Measurements from ENCODE around the gene SDE2.
"Not testable (repeated sequence)": the region's sequence is repeated elsewhere in the genome, so short reads cannot be mapped to it uniquely, and the experiment has no call there.

SDE2 gene

DNA sequence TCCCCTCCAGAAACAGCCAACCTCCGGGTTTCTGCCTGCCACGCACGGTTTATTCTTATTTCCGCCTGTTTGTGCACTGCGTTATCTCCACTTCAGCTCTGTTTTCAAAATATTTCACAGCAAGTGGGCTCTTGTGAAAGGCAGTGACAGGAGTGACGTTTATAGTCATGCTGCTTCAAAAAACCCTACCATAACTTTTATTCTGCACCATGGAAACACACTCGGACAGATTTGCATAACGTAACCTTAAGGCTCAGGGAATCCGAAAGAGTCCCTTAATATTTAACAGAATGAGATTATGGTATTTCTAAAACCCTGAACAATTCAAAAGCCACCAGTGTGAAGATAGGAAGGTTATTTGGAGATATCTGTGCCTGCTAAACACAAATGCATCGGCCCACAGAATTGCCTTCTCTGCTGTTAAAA is 782 bp upstream of the SDE2 start:
- Mint-ChIP-seq H3K4me3 (peak overlapping the region; percentile 98), H3K27me3 (ENCODE audit: low read depth) (no peaks in the 10 kb centered on the region), H3K4me1 (ENCODE audit: low read depth) (peaks cover 48% of the 10 kb centered on the region), H3K27ac (peak overlapping the region; percentile 98), H3K36me3 (ENCODE audit: low read depth) (peaks cover 13% of the 10 kb centered on the region), H3K9me3 (no peaks in the 10 kb centered on the region)

DNA sequence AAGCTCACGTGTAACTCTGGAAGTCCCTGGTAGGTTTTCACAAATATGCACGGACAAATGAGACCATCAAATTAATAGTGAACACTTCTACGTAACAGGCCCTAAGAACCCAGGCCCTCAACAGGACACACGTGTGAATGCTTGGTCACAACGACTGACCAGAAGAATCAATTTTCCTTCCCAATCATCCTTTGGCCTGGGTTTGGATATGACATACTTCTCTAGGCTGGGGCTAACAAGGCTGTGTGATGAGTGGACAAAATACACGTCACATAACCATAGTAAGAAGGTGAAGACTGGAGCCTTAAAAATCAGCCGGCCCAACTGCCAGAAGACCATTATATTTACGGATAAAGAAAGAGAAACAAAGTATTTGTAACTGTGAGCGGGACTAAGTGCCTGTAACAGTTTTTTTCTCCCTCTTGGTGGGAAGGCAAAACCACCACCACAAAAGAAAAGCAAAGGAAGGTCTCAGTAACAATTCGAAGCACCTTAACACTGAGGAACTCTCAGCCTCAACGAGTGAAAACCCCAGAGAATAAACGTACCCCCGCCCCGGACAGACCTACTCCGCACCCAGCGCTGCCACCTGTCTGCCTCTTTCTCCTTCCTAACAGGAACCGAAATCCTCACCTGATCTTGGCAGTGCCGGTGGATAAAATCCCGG is 450 bp downstream of the SDE2 start:
- H3K4me3 Mint-ChIP-seq: peak overlapping the region; percentile 98
- H3K9me3 Mint-ChIP-seq: no peaks in the 10 kb centered on the region
- peaks cover 49% of the 10 kb centered on the region for H3K4me1 Mint-ChIP-seq (ENCODE audit: low read depth)
- no peaks in the 10 kb centered on the region for H3K27me3 Mint-ChIP-seq (ENCODE audit: low read depth)
- peak overlapping the region; percentile 98 for H3K27ac Mint-ChIP-seq
- peaks cover 22% of the 10 kb centered on the region for H3K36me3 Mint-ChIP-seq (ENCODE audit: low read depth)

DNA sequence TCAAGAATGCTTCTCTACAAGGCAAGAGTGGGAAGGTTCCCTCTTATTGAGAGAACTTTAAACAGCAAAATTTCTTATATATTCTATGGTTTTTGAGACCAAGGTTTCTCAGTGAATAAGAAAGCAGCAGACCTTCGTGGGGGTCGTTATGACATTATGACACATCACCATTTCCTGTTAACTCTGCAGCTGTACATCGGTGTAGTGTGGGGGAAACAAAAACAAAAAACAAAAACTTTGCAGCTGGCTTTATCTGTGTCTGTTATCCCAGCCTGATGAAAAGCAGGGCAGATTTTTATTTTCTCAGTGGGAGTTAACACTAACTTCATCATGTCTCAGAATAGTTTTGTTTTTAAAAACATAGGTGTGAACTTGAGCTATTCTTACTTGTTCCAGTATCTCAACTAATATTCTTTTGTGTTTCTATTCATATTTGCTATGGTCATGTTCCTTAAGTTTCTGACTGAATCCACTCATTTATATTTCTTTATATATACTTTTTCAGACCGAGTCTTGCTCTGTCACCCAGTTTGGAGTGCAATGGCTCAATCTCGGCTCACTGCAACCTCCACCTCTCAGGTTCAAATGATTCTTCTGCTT is 2.1 kb downstream of the SDE2 start:
- H3K36me3 Mint-ChIP-seq (ENCODE audit: low read depth): peaks cover 27% of the 10 kb centered on the region
- no peaks in the 10 kb centered on the region for H3K27me3 Mint-ChIP-seq (ENCODE audit: low read depth)
- peak overlapping the region; percentile 70 for H3K27ac Mint-ChIP-seq
- H3K4me3 Mint-ChIP-seq: peak overlapping the region; percentile 58
- H3K9me3 Mint-ChIP-seq: no peaks in the 10 kb centered on the region
- H3K4me1 Mint-ChIP-seq (ENCODE audit: low read depth): peaks cover 40% of the 10 kb centered on the region

DNA sequence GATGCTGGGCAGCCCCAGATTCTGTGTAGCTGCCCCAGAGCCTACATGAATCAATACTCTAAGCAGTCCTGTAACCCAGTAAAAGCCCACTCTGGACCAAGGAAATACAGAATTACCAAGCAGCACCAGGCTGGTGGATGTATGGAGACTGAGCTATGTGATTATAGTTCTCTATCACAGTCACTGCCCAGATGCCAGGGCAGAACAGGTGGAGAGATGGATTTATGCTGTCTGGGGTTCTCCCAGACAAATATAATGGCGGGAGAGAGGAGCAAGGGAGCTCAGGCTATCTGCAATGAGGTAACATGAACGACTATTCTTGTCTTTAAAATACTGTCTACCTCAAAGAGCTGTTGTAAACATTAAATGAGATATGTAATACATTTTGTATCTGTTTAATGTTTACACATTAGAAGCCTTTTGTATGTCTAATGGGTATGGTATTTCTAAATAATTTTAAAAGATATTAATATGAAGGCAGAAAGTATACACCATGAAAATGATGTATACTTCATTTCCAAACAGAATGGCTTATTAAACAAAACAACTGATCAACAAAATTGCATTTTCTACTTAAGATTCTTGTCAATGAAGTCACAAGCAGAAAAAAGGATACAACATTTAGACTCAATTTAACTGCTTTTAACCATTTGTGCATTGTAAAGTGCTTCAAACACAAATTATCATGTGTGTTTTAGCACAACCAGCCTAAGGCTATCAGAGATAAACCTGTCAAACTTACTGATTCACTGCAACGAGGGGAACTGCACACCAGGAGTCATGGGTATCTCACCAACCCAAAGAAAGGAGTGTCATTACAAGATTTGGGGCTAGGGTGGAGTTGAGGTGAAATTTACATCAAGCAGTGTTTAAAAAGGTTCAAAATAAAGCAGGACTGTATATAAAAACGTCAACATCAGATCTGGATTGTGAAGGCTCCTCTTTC is 3.0 kb downstream of the SDE2 start:
- no peaks in the 10 kb centered on the region for H3K9me3 Mint-ChIP-seq
- H3K36me3 Mint-ChIP-seq (ENCODE audit: low read depth): peaks cover 34% of the 10 kb centered on the region
- H3K27me3 Mint-ChIP-seq (ENCODE audit: low read depth): no peaks in the 10 kb centered on the region
- H3K4me1 Mint-ChIP-seq (ENCODE audit: low read depth): peaks cover 41% of the 10 kb centered on the region
- peak overlapping the region; percentile 58 for H3K4me3 Mint-ChIP-seq
- H3K27ac Mint-ChIP-seq: peak overlapping the region; percentile 70

DNA sequence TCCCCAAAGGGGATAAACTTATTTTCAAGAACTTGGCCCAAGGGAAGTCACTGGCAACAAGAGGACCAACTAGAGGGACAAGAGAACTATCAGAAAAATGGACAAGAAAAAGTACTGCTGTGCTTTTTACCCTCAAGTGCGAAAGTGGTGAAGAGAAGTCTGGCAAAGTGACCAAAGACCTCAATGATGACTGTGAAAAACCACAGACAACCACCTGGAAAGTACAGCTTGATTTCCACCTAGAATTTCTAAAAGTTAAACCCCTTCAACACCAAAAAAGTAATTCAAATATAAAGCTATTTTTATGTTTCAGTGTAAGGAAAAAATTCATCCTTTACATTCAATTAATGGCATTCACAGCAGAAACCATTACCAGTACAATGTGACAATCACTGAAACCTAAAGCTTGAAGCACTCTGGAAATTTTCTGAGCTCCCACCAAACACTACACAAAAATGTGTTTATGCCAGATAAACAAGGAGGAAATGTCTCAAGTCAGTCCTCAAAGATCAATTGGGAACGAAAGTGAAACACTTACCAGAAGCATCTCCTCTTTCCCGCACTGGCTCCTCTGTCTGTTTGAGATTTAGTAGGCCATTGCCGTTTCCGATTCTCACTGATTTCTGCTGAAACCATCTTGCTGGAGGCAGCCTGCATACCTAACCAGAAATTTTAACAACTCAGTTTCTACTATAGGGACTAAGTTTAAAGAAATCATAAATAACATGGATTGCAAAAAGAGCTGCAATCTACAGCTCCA is 8.3 kb downstream of the SDE2 start:
- peaks cover 34% of the 10 kb centered on the region for H3K4me1 Mint-ChIP-seq (ENCODE audit: low read depth)
- H3K27me3 Mint-ChIP-seq (ENCODE audit: low read depth): no peaks in the 10 kb centered on the region
- no peaks in the 10 kb centered on the region for H3K9me3 Mint-ChIP-seq
- H3K4me3 Mint-ChIP-seq: peak overlapping the region; percentile 30
- H3K36me3 Mint-ChIP-seq (ENCODE audit: low read depth): peaks cover 50% of the 10 kb centered on the region
- peak overlapping the region; percentile 79 for H3K27ac Mint-ChIP-seq

DNA sequence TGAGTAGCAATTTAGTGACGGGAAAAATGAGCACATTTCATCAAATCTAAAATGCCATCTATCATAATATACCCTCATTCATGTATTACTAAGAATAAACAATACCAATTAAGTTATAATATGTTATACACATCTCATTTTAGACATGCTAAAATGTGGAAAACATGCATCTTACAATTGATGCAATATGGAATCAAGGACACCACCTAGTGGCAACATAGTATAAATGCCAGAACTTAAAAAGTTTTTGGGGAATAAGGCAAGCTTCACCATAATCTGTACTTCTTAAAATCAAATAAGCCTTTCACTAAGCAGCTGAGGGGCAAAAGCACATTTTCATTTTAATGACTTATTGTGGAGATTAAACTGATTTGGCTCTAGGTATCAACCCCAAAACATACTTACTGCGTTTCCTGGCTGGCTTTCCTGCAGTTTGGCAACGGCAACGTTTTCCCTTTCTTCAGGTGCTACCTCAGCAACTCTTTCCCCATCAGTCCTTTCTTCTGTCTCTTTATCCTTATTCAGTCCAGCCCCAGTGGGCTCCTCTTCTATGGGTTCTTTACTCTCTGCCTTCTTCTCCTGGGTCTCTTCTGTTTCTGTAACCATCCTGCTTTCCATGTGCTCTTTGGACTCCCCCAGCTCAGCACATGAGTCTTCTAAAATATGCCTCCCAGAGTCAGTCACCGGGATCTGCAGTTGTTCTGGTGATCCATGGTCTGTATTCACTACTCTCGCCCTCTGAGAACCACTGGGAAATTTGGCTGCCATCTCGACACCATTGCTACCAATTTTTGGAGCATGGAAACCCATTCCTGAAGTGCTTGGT is 11.4 kb downstream of the SDE2 start:
- peaks cover 46% of the 10 kb centered on the region for H3K36me3 Mint-ChIP-seq (ENCODE audit: low read depth)
- no peaks in the 10 kb centered on the region for H3K9me3 Mint-ChIP-seq
- H3K27ac Mint-ChIP-seq: no peak overlapping the region
- H3K4me1 Mint-ChIP-seq (ENCODE audit: low read depth): peaks cover 27% of the 10 kb centered on the region
- H3K4me3 Mint-ChIP-seq: no peak overlapping the region
- H3K27me3 Mint-ChIP-seq (ENCODE audit: low read depth): no peaks in the 10 kb centered on the region

DNA sequence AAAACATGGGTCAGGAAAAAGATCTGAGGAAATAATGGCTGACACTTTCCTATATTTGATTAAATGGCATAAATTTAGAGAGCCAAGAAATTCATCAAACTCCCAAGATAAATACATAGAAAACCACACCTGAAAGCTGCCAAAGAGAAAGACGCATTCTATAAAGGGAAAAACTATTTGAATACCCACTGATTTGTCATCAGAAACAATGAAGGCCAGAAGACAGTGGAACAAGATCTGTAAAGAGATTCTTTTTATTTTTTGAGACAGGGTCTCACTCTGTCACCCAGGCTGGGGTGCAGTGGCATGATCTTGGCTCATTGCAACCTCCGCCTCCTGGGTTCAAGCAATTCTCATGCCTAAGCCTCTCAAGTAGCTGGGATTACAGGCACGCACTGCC is 17.4 kb downstream of the SDE2 start:
- H3K4me1 Mint-ChIP-seq (ENCODE audit: low read depth): peaks cover 11% of the 10 kb centered on the region
- peaks cover 44% of the 10 kb centered on the region for H3K36me3 Mint-ChIP-seq (ENCODE audit: low read depth)
- H3K27ac Mint-ChIP-seq: no peak overlapping the region
- H3K4me3 Mint-ChIP-seq: no peak overlapping the region
- no peaks in the 10 kb centered on the region for H3K27me3 Mint-ChIP-seq (ENCODE audit: low read depth)
- peaks cover 4% of the 10 kb centered on the region for H3K9me3 Mint-ChIP-seq

DNA sequence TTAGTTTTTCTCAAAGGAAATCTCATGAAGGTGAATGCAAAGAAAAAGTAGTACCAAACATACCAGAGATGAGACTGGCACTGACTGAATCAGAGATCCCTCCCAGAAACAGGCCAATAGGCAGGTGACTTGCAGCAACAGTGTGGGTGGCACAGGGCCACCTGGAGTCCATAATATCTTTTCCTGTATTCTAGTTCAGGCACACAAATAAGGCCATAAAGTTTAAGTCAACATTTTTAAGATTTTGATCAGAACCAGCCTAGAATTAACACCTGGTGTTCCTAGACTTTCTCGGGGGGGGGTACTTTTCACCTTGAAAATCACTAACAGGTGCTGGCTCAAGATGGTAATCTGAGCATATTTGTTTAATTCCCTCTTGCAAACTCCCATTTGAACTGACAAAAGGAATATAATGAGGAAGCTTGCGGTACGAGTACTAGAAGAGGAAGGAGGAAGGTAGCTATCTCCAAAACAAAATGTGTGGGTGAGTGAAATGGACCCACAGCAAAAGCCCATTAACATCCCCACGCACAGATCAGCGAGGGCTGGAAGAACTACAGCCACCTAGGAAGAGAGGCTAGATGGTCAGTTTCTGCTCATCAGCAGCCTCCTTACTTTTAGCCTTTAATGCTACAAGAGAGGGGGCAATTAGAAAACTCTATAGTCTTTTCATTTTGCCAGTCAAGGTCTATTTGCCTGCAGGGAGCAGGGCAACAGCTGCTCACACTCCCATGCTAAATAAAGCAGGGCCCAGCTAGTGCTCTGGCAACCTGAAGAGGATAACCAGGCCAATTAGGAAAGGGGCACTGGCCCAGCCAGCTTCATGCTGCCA is 18.9 kb downstream of the SDE2 start:
- no peaks in the 10 kb centered on the region for H3K27me3 Mint-ChIP-seq (ENCODE audit: low read depth)
- peaks cover 35% of the 10 kb centered on the region for H3K36me3 Mint-ChIP-seq (ENCODE audit: low read depth)
- H3K27ac Mint-ChIP-seq: no peak overlapping the region
- peaks cover 4% of the 10 kb centered on the region for H3K9me3 Mint-ChIP-seq
- peaks cover 6% of the 10 kb centered on the region for H3K4me1 Mint-ChIP-seq (ENCODE audit: low read depth)
- no peak overlapping the region for H3K4me3 Mint-ChIP-seq

DNA sequence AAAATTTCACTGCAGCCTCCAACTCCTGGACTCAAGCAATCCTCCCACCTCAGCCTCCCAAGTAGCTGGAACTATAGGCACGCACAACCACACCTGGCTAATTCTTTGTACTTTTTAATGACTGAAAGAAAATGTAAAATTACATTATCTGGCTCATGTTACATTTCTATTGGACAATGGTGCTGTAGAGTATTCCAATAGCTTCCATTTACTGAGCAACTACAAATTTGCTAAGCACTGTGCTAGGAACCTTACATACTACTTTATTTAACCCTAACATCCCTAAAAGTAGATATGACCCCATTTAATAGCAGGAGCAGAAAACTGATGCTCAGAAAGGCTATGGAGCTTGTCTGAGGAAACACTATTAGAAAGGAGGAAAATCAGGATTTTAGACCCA is 19.7 kb downstream of the SDE2 start:
- Mint-ChIP-seq H3K27me3 (ENCODE audit: low read depth) (no peaks in the 10 kb centered on the region), H3K27ac (no peak overlapping the region), H3K4me3 (no peak overlapping the region), H3K4me1 (ENCODE audit: low read depth) (peaks cover 6% of the 10 kb centered on the region), H3K36me3 (ENCODE audit: low read depth) (peaks cover 35% of the 10 kb centered on the region), H3K9me3 (peaks cover 4% of the 10 kb centered on the region)

DNA sequence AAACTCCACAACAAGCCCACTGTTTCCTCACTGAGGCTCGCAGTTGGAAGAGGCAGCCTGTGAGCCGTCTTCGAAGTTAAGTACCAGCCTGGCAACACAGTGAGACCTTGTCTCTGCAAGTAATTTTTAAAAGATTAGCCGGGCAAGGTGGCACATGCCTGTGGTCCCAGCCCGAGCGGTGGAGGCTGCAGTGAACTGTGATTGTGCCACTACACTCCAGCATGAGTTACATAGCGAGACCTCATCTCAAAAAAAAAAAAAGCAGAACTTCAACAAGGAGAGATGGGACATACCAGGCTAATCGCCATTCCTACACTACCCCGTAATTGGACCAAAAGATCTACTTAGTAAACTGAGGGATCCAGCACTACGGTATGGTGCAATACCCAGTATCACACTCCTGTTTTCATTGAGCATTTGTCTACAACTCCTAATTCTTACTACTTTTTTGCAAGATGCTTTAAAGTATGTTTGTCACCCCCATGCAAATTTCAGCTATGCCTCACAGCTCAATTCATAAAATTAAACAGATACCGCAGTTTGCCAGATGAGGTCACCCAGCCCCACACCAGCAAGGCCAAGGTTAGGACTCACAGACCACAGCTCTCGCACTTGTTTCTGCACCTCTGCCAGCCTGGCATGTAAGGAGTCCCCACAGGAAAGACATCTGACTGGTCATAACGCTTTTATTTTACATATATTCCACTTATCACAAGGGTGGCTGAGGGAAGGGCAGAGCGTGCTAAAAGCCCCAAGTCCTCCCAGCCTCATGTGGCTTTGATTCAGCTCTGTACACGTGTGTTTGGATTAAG is 21.0 kb downstream of the SDE2 start:
- Mint-ChIP-seq H3K4me1 (ENCODE audit: low read depth) (peaks cover 6% of the 10 kb centered on the region), H3K9me3 (peaks cover 4% of the 10 kb centered on the region), H3K36me3 (ENCODE audit: low read depth) (peaks cover 29% of the 10 kb centered on the region), H3K27me3 (ENCODE audit: low read depth) (no peaks in the 10 kb centered on the region), H3K4me3 (no peak overlapping the region), H3K27ac (peak overlapping the region; percentile 10)

DNA sequence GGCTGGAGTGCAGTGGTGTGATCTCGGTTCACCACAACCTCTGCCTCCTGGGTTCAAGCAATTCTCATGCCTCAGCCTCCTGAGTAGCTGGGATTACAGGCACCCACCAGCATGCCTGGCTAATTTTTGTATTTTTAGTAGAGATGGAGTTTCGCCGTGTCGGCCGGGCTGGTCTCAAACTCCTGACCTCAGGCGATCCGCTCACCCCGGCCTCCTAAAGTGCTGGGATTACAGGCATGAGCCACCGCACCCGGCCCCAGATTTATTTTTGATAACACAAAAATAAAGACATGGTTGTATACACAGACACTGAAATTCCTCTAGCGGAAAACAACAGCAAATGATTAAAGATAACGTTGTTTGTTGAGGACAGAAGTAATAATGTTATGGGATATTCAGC is 24.0 kb downstream of the SDE2 start:
- H3K27ac Mint-ChIP-seq: not testable (repeated sequence)

DNA sequence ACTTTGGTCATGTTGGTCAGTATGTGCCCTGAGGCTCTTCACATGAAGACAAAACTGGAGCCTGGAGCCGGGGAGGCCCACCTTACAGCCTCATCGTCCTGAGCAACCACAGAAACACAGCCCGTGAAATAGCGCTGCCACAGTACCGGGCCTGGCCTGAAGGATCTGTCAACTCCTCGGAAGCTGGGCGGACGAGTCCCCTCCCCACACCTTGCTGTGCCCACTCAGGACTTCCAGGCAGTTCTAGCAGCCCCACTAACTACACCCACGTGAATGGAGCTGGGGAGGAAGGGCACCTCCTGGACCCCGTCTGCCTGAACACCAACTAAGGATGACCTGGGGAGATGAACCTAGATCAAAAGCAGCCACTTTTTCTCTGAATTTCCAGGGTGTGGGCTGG is 24.7 kb downstream of the SDE2 start:
- H3K4me3 Mint-ChIP-seq: no peak overlapping the region
- H3K27me3 Mint-ChIP-seq (ENCODE audit: low read depth): no peaks in the 10 kb centered on the region
- H3K4me1 Mint-ChIP-seq (ENCODE audit: low read depth): peaks cover 4% of the 10 kb centered on the region
- no peaks in the 10 kb centered on the region for H3K9me3 Mint-ChIP-seq
- H3K36me3 Mint-ChIP-seq (ENCODE audit: low read depth): peaks cover 4% of the 10 kb centered on the region
- no peak overlapping the region for H3K27ac Mint-ChIP-seq

More for the DNA sequence above, 24.0 kb downstream of the SDE2 start:
- H3K9me3 Mint-ChIP-seq; H3K4me1 Mint-ChIP-seq (ENCODE audit: low read depth); H3K27me3 Mint-ChIP-seq (ENCODE audit: low read depth); H3K4me3 Mint-ChIP-seq: not testable (repeated sequence)
- H3K36me3 Mint-ChIP-seq (ENCODE audit: low read depth): peaks cover 11% of the 10 kb centered on the region
